HCT116 (cell line): ENCODE data around the gene NCOA6. TPM values are rescaled to one million over a fixed set of nuclear protein-coding genes. Genes with fewer than 3 reads are reported as not detected.
"Not testable (repeated sequence)": the region's sequence is repeated elsewhere in the genome, so short reads cannot be mapped to it uniquely, and the experiment has no call there.

Experiments
- ATAC-seq: fragments of 200-7000 bp; cut with Tn5 transposase; 2 replicates; pipeline ENCODE4 v1.9.1; 2020; ENCODE audit warnings: mild to moderate bottlenecking, moderate library complexity
- BruUV-seq: library from RNA; stranded (reverse); fragments of 400-500 nt; replicated peaks from 2 replicates; lab custom pipeline; 2021; lab: Mats Ljungman, UMichigan
- CTCF ChIA-PET: fragments of 300-600 bp; sonication (Branson Sonifier 250); formaldehyde crosslinking; loops from one replicate; lab custom pipeline; 2021; ENCODE audit warnings: antibody characterized with exemption; lab: Charles Lee
- POLR2A ChIA-PET: fragments of 300-600, 350-600 bp; sonication (Branson Sonifier 250); formaldehyde crosslinking; loops from one replicate; lab custom pipeline; 2021; ENCODE audit warnings: antibody characterized with exemption; lab: Charles Lee
- RAD21 ChIA-PET, 2 experiments: fragments of 300-600 bp; sonication (Branson Sonifier 250); formaldehyde crosslinking; loops; one replicate each; lab custom pipeline; 2023; ENCODE audit warnings: low total read pairs in 2 of 2; ENCODE audit not compliant: uncharacterized antibody in 2 of 2, unreplicated experiment in 2 of 2, low non-redundant PET in 1 of 2; lab: Charles Lee
- DNase-seq: peaks from one replicate; pipeline ENCODE4 v3.0.0-alpha.2; 2010; ENCODE audit warnings: low read depth, low spot score
- H2AFZ ChIP-seq: fragments of 200-600 bp; shearing (Covaris generic), sonication (generic); 2 replicates; pipeline ENCODE4 v1.6.1; 2017; ENCODE audit warnings: low read depth, mixed run types, mixed read lengths, antibody characterized with exemption, low read length; ENCODE audit not compliant: poor library complexity, severe bottlenecking
- H3K27ac ChIP-seq: 2 replicates; pipeline ENCODE4 v1.5.1; 2012; ENCODE audit warnings: low read depth, low read length
- H3K27me3 ChIP-seq: fragments of 200-600 bp; sonication (generic); 2 replicates; pipeline ENCODE4 v1.6.1; 2016; ENCODE audit warnings: mixed run types, low read length, mixed read lengths; ENCODE audit not compliant: insufficient read depth
- H3K36me3 ChIP-seq, 2 experiments: fragments of 200-500 bp in 1 of 2; fragments of 200-600 bp in 1 of 2; sonication (Bioruptor generic) in 1 of 2; sonication (generic) in 1 of 2; 2 replicates each; pipeline versions ENCODE4 v1.5.1 to v1.6.1; 2014 to 2016; ENCODE audit warnings: low read length in 2 of 2, inconsistent platforms in 1 of 2, mixed read lengths in 1 of 2, mixed run types in 1 of 2; ENCODE audit not compliant: insufficient read depth in 2 of 2, control insufficient read depth in 1 of 2
- H3K4me1 ChIP-seq, 2 experiments: fragments of 200-600 bp in 1 of 2; sonication (generic) in 1 of 2; 2 replicates each; pipeline versions ENCODE4 v1.5.1 to v1.6.1; 2012 to 2017; ENCODE audit warnings: low read length in 2 of 2, inconsistent platforms in 1 of 2, mild to moderate bottlenecking in 1 of 2, mixed read lengths in 1 of 2, mixed run types in 1 of 2, moderate library complexity in 1 of 2; ENCODE audit not compliant: insufficient read depth in 2 of 2, control insufficient read depth in 1 of 2
- H3K4me2 ChIP-seq: fragments of 200-600 bp; sonication (generic); 2 replicates; pipeline ENCODE4 v1.6.1; 2017; ENCODE audit warnings: mixed run types, low read length, mixed read lengths
- H3K4me3 ChIP-seq, 2 experiments: fragments of 200-600 bp in 1 of 2; sonication (generic) in 1 of 2; replicated peaks in 1 of 2; 2 replicates each; pipeline ENCODE4 v1.5.1; 2011 to 2016; ENCODE audit warnings: low read length in 2 of 2, control low read depth in 1 of 2, low read depth in 1 of 2, mild to moderate bottlenecking in 1 of 2, mixed read lengths in 1 of 2, mixed run types in 1 of 2
- H3K79me2 ChIP-seq: fragments of 200-600 bp; sonication (generic); 2 replicates; pipeline ENCODE4 v1.6.1; 2017; ENCODE audit warnings: mild to moderate bottlenecking, mixed run types, low read length, moderate library complexity, mixed read lengths; ENCODE audit not compliant: insufficient read depth
- H3K9ac ChIP-seq: fragments of 200-600 bp; sonication (generic); 2 replicates; pipeline ENCODE4 v1.6.1; 2016; ENCODE audit warnings: low read length, mixed read lengths
- H3K9me2 ChIP-seq: fragments of 200-600 bp; sonication (generic), shearing (Covaris generic); 2 replicates; pipeline ENCODE4 v1.6.1; 2017; ENCODE audit warnings: mixed run types, mild to moderate bottlenecking, moderate library complexity; ENCODE audit not compliant: insufficient read depth
- H3K9me3 ChIP-seq, 2 experiments: fragments of 200-500 bp in 1 of 2; fragments of 200-600 bp in 1 of 2; sonication (Bioruptor generic) in 1 of 2; sonication (generic) in 1 of 2; 2 replicates each; pipeline ENCODE4 v1.6.1; 2014 to 2017; ENCODE audit warnings: low read length in 2 of 2, mixed read lengths in 2 of 2, inconsistent platforms in 1 of 2, low read depth in 1 of 2, mild to moderate bottlenecking in 1 of 2, mixed run types in 1 of 2, moderate library complexity in 1 of 2; ENCODE audit not compliant: control insufficient read depth in 1 of 2, insufficient read depth in 1 of 2
- H4K20me1 ChIP-seq: fragments of 200-600 bp; sonication (generic), shearing (Covaris generic); 2 replicates; pipeline ENCODE4 v1.6.1; 2017; ENCODE audit warnings: mixed run types, mild to moderate bottlenecking, moderate library complexity; ENCODE audit not compliant: insufficient read depth
- CBX3 ChIP-seq: IDR thresholded peaks from 2 replicates; pipeline ENCODE4 v1.6.1; 2012; ENCODE audit warnings: low read depth
- EGR1 ChIP-seq: IDR thresholded peaks from 2 replicates; pipeline ENCODE4 v1.6.1; 2012; ENCODE audit warnings: low read depth
- POLR2AphosphoS5 ChIP-seq: IDR thresholded peaks from 2 replicates; pipeline ENCODE4 v1.6.1; 2011; ENCODE audit warnings: mild to moderate bottlenecking, low read depth, low read length, moderate library complexity
- RAD21 ChIP-seq: IDR thresholded peaks from 2 replicates; pipeline ENCODE4 v1.6.1; 2012; ENCODE audit warnings: low read depth, mild to moderate bottlenecking
- intact Hi-C: fragments of 100-400 bp; cut with micrococcal nuclease; formaldehyde crosslinking; loops from 2 replicates; pipeline ENCODE4 v1.10.0; 2022
- total RNA-seq: library from RNA; stranded (reverse); gene quantifications from one replicate; pipeline ENCODE4 v1.2.1, GENCODE V29; 2021; ENCODE audit not compliant: unreplicated experiment

NCOA6 gene
- total RNA-seq, 1 experiment from 2014 or later: 24.8 TPM

GRCh38 chr20:34716921-34717229 lies 108.6 kb downstream of the NCOA6 start:
- Histone ChIP-seq H3K9me2 (no peaks in the 10 kb centered on the region), H2AFZ (no peak overlapping the region), H3K79me2 (no peaks in the 10 kb centered on the region), H3K27ac (no peak overlapping the region), H3K9ac (no peak overlapping the region), H3K4me1 (peaks cover 6 to 36% of the 10 kb centered on the region in 2 experiments), H3K4me2 (no peak overlapping the region), H3K9me3 (no peaks in the 10 kb centered on the region), H3K36me3 (peaks cover 0 to 4% of the 10 kb centered on the region in 2 experiments; a peak in 2 of 4 replicates), H3K27me3 (no peaks in the 10 kb centered on the region), H4K20me1 (no peaks in the 10 kb centered on the region), H3K4me3 (no peak overlapping the region)
- no peak for DNase-seq
- no peak for TF ChIP-seq EGR1
- ChIA-PET POLR2A (no interaction called here), CTCF (no interaction called here), RAD21 (no interaction called here)
- intact Hi-C loops: no loop called here
- no TSS peak for BruUV-seq
- no peak for ATAC-seq

GRCh38 chr20:34715384-34715783 lies 110.1 kb downstream of the NCOA6 start:
- Histone ChIP-seq H3K79me2 (no peaks in the 10 kb centered on the region), H3K27ac (no peak overlapping the region)
- ATAC-seq: no peak
- RAD21 ChIA-PET: no interaction called here
- TF ChIP-seq RAD21 (no peak), POLR2AphosphoS5 (no peak), CBX3 (no peak)
- TF ChIP-seq, all 23 proteins: peak for 0
- no peaks in the 10 kb centered on the region for H3K27me3 ChIP-seq
- no peak overlapping the region; the same call in 1 of the 2 replicates for H3K9ac ChIP-seq
- peak overlapping the region; percentile 17; the same call in 1 of the 2 replicates for H3K4me2 ChIP-seq
- no peak overlapping the region for H2AFZ ChIP-seq
- H3K36me3 ChIP-seq: peaks cover 0 to 4% of the 10 kb centered on the region in 2 experiments; a peak in 1 of 4 replicates
- H3K4me1 ChIP-seq: peaks cover 8 to 40% of the 10 kb centered on the region in 2 experiments
- H3K9me2 ChIP-seq: no peaks in the 10 kb centered on the region
- intact Hi-C loops: no loop called here
- ChIA-PET POLR2A (no interaction called here), CTCF (no interaction called here)
- no peaks in the 10 kb centered on the region for H3K9me3 ChIP-seq
- no peaks in the 10 kb centered on the region for H4K20me1 ChIP-seq
- no peak for DNase-seq
- no TSS peak for BruUV-seq
- no peak overlapping the region for H3K4me3 ChIP-seq

- RAD21 ChIA-PET, BruUV-seq, intact Hi-C loops, H3K9me2 ChIP-seq, H4K20me1 ChIP-seq, DNase-seq, H3K36me3 ChIP-seq, H3K79me2 ChIP-seq, H3K27me3 ChIP-seq, H3K9me3 ChIP-seq, H2AFZ ChIP-seq, ATAC-seq, H3K4me3 ChIP-seq: not testable (repeated sequence)
- Histone ChIP-seq H3K9ac (peak overlapping the region; percentile 12; the same call in 1 of the 2 replicates), H3K27ac (peak overlapping the region; percentile 24; the same call in 1 of the 2 replicates), H3K4me2 (peak overlapping the region; percentile 37), H3K4me1 (peaks cover 11 to 44% of the 10 kb centered on the region in 2 experiments)
- ChIA-PET CTCF (interaction anchor here (1.4 kb wide), 1 partner anchor 56 kb away, joined by 4 read pairs; no protein-coding TSS in a partner anchor), POLR2A (interaction anchor here (0.6 to 1.6 kb wide), 2 partner anchors 10 to 15 kb away, joined by 4 to 5 read pairs; partner anchors contain the start of gene TP53INP2)
Observed at GRCh38 chr20:34713944-34714515, 111.4 kb downstream of the NCOA6 start.
